HG03521 (cell line): Measurements from ENCODE around the gene NKD1.
"Not testable (repeated sequence)": the region's sequence is repeated elsewhere in the genome, so short reads cannot be mapped to it uniquely, and the experiment has no call there.

Experiments
- ATAC-seq: cut with Tn5 transposase; IDR thresholded peaks from one replicate; pipeline ENCODE4 v1.9.1; 2021; ENCODE audit warnings: mild to moderate bottlenecking, moderate library complexity; ENCODE audit not compliant: unreplicated experiment

The NKD1 gene

GRCh38 chr16:50575743-50576142 is 27.5 kb downstream of the NKD1 start:
- no peak for ATAC-seq

GRCh38 chr16:50576403-50577113 is 28.4 kb downstream of the NKD1 start:
- no peak for ATAC-seq

GRCh38 chr16:50578137-50578536 is 29.9 kb downstream of the NKD1 start:
- no peak for ATAC-seq

- ATAC-seq = not testable (repeated sequence)
Measured at GRCh38 chr16:50579373-50579772, 31.2 kb downstream of the NKD1 start.

GRCh38 chr16:50580180-50580798 is 32.1 kb downstream of the NKD1 start:
- no peak for ATAC-seq

GRCh38 chr16:50581845-50582244 is 33.6 kb downstream of the NKD1 start:
- ATAC-seq = no peak

GRCh38 chr16:50583211-50583610 is 35.0 kb downstream of the NKD1 start:
- no peak for ATAC-seq

- ATAC-seq = no peak
Measured at GRCh38 chr16:50584033-50584722, 36.0 kb downstream of the NKD1 start.

- ATAC-seq = no peak
Measured at GRCh38 chr16:50585331-50585776, 37.2 kb downstream of the NKD1 start.

- ATAC-seq = no peak
Measured at GRCh38 chr16:50587543-50587942, 39.3 kb downstream of the NKD1 start.

GRCh38 chr16:50588276-50588675 is 40.1 kb downstream of the NKD1 start:
- ATAC-seq = no peak

- no peak for ATAC-seq
Measured at GRCh38 chr16:50591209-50591608, 43.0 kb downstream of the NKD1 start.

GRCh38 chr16:50591800-50592771 is 43.9 kb downstream of the NKD1 start:
- no peak for ATAC-seq

GRCh38 chr16:50592996-50593395 is 44.8 kb downstream of the NKD1 start:
- ATAC-seq = no peak

GRCh38 chr16:50593410-50594150 is 45.4 kb downstream of the NKD1 start:
- ATAC-seq = no peak

GRCh38 chr16:50594308-50595260 is 46.4 kb downstream of the NKD1 start:
- no peak for ATAC-seq

GRCh38 chr16:50595859-50596258 is 47.7 kb downstream of the NKD1 start:
- no peak for ATAC-seq

- ATAC-seq = no peak
Measured at GRCh38 chr16:50596762-50597450, 48.7 kb downstream of the NKD1 start.
